GM13976 (cell line): ENCODE measurements around the gene SWSAP1.
"Not testable (repeated sequence)": the region's sequence is repeated elsewhere in the genome, so short reads cannot be mapped to it uniquely, and the experiment has no call there.

Experiments
- DNase-seq: peaks from one replicate; pipeline ENCODE4 v3.0.0; 2012; ENCODE audit warnings: low spot score
- in situ Hi-C: fragments of 300-500 bp; cut with MboI; formaldehyde crosslinking; loops from one replicate; pipeline ENCODE4 v1.12.0; 2022; ENCODE audit warnings: low sequenced_read_pairs, mixed read lengths, inconsistent platforms; ENCODE audit not compliant: unreplicated experiment
- TF ChIP-seq, protein P1 (sequence below): IDR thresholded peaks from 2 replicates; pipeline ENCODE4 v1.5.1; 2012; ENCODE audit warnings: borderline replicate concordance, mild to moderate bottlenecking; ENCODE audit not compliant: insufficient read depth; ENCODE audit errors: extremely low read depth, missing control alignments, control extremely low read depth

SWSAP1 gene

DNA sequence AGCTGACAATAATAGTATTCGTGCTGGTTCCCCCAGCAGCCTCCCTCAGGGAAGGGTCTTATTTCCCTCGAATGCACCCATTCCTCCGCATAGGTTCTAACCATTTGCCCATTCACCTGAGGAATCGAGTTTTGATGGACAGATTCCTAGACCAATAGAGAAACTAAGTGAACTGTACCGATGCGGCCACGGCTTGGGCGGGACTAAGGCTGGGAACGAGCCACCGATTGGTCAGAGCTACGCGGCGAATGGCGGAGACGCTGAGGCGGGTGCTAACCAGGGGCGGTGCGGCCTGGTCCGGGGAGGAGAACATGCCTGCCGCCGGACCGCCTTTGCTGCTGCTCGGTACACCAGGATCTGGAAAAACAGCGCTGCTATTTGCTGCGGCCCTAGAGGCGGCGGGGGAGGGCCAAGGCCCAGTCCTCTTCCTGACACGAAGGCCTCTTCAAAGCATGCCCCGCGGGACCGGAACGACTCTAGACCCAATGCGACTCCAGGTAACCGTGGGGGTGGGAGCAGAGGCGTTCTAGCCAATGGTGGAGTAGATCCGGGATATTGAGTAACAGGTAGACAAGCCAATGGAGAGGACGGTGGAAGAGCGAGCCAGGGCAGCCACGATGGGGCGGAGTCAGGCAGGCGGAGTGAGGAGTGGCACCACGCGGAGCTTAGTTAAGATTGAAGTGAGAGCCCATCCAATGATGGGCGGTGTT is at the start of gene SWSAP1:
Gene SWSAP1, plus strand, starts transcription at position 234 of the 710 bp plus-strand sequence. Its CDS starts 15 bp downstream, at position 249.
- peak; percentile 98 for DNase-seq
- in situ Hi-C loops = no loop called here
- TF ChIP-seq, protein P1, sequence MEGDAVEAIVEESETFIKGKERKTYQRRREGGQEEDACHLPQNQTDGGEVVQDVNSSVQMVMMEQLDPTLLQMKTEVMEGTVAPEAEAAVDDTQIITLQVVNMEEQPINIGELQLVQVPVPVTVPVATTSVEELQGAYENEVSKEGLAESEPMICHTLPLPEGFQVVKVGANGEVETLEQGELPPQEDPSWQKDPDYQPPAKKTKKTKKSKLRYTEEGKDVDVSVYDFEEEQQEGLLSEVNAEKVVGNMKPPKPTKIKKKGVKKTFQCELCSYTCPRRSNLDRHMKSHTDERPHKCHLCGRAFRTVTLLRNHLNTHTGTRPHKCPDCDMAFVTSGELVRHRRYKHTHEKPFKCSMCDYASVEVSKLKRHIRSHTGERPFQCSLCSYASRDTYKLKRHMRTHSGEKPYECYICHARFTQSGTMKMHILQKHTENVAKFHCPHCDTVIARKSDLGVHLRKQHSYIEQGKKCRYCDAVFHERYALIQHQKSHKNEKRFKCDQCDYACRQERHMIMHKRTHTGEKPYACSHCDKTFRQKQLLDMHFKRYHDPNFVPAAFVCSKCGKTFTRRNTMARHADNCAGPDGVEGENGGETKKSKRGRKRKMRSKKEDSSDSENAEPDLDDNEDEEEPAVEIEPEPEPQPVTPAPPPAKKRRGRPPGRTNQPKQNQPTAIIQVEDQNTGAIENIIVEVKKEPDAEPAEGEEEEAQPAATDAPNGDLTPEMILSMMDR = no peak

- TF ChIP-seq, protein P1 = no peak
- no peak for DNase-seq
- in situ Hi-C loops = no loop called here
Observed at GRCh38 chr19:11324748-11325389, 49.6 kb upstream of the SWSAP1 start.

- peak; percentile 3 for DNase-seq
- TF ChIP-seq, protein P1 = no peak
- in situ Hi-C loops = no loop called here
Observed at GRCh38 chr19:11325544-11325943, 48.9 kb upstream of the SWSAP1 start.

- in situ Hi-C loops = no loop called here
- TF ChIP-seq, protein P1 = no peak
- DNase-seq = no peak
Observed at GRCh38 chr19:11330127-11330526, 44.3 kb upstream of the SWSAP1 start.

DNA sequence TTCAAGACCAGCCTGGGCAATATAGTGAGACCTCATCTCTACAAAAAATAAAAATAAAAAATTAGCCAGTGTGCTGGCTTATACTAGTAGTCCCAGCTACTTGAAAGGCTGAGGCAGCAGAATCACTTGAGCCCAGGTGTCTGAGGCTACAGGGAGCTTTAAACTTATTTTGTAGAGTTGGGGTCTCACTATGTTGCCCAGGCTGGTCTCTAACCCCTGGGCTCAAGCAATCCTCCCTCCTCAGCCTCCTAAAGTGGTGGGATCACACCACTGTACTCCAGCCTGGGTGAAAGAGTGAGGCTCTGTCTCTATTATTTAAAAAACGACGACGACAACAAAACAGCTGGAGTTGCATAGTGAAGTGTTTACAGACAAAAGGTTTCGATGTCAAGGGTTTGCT is 43.0 kb upstream of the SWSAP1 start:
- no peak for DNase-seq
- TF ChIP-seq, protein P1 = no peak
- in situ Hi-C loops = no loop called here

- TF ChIP-seq, protein P1 = no peak
- in situ Hi-C loops = no loop called here
- no peak for DNase-seq
Observed at GRCh38 chr19:11332822-11333221, 41.6 kb upstream of the SWSAP1 start.

DNA sequence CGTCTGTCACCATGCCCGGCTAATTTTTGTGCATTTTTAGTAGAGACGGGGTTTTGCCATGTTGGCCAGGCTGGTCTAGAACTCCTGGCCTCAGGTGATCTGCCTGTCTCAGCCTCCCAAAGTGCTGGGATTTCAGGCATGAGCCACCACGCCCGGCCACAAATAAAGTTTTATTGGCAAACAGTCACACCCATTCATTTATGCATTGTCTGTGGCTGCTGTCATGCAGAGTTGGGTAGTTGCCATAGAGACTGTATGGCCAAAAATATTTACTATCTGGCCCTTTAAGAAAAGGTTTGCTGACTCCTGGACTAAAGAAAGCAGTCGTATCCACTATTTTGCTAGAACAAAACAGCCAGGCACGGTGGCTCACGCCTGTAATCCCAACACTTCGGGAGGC is 40.6 kb upstream of the SWSAP1 start:
- DNase-seq, in situ Hi-C loops: not testable (repeated sequence)
